NCI-H460 (cell line): ENCODE data around the gene SAXO1. TPM values are rescaled to one million over a fixed set of nuclear protein-coding genes. Genes with fewer than 3 reads are reported as not detected.

Source experiments
- DNase-seq: peaks from one replicate; pipeline ENCODE4 v3.0.0-alpha.2; 2016; ENCODE audit warnings: low read depth; ENCODE audit errors: extremely low read depth
- small RNA-seq, 2 experiments: library from RNA; depleted of rRNA; stranded (forward); fragments of <200 nt; gene quantifications; one replicate each; pipeline ENCODE3, GENCODE V24; 2014
- total RNA-seq: library from RNA; depleted of rRNA; stranded (reverse); fragments of >200 nt; shearing (Covaris generic); gene quantifications from 2 replicates; pipeline ENCODE4 v1.2.3, GENCODE V29; 2014; rRNA removed

Gene SAXO1
- total RNA-seq, 1 experiment from 2014 or later: not detected

DNA sequence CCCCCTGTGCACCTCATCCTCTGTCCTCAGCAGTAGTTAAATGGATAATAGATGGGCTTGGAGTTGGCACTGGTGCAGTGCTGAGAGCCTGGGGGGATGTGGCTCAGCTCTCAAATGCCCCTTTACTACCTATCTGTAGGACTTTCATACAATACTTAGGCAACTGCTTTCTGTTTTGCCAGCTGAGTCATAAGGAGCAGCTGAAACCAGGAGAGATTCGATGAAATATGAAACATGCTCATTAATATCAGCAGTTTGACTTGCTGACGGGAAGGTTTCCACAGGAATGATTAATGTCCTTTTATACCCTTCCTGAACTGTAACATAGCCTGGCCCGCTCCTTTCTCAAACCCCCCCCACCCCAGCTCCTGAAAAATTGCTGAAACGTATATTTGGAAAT, 142.6 kb downstream of the SAXO1 start:
- no peak for DNase-seq

GRCh38 chr9:18889550-18889949, 143.5 kb downstream of the SAXO1 start:
- DNase-seq: no peak

DNA sequence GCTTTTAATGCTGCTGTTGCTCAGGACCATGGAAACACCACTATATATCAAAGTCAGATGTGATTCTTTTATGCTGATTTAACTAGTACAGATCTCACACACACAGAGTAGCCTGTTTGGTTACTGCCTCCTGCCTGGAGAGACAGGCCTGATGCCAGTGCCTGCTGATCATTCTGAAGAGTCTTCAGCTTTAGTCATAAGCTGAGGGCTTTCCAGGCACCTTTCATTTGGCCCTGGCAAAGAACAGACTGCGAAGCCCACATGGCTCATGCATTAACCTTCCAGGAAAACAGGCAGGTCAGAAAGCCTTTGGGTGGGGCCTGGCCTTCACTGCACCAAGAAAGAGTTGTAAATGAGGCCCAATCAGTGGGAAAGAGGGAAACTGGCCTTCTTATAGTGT, 144.7 kb downstream of the SAXO1 start:
- DNase-seq: no peak

DNA sequence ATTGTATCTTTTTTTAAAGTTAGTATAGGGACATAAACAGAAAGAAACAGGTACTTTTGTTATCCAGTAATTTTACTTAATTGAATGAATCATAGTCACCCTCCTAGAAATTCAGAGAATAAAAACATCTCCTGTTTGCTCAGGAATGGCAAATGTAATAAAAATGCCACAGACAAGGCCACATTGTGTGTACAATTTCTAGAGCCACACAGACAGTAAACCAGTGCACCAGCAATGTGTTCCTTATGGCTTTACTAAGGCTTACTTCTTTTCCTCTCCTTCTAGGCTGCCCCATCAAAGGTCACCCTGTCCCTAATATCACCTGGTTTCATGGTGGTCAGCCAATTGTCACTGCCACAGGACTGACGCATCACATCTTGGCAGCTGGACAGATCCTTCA, 145.5 kb downstream of the SAXO1 start:
- DNase-seq: no peak

DNA sequence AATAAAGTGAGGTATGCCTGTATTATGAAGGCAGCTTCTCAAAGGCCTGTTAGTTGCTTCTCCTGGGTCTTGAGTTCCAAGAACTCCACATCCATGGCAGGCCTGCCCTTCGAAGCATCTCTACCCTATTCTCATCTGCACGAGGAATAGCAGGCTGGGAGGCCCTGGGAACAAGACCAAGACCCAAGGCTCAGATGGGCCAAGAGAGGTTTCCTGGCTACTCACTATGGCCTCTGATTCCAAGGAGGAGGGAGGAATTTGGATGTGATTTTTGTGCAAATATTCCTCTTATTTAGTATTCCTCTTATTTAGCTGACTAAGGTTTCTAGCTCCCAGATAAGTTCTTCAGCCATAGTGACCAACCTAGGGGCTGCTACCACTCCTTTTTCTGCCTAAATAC, 151.3 kb downstream of the SAXO1 start:
- no peak for DNase-seq

DNA sequence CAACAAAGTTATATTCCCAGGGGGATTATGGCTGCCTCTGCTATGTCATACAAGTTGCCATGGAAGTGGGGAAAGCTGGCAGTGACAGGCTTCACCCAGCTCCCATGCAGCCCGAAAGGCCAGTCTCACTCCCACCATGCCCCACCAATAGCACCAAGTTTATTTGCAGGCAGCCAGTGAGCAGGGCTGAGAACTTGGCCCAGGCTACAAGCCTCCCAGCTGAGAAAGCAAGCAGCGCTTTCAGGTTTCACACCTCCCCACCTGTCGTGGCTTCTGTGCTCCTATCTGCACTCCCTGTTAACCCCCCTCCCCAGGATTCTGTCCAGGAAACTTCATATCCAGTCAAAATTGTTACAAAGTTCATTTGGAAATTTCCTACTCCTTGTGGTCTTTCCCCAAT, 155.0 kb downstream of the SAXO1 start:
- no peak for DNase-seq

Small RNAs within 50 kb of the gene (small RNA-seq; reads per million reads assigned to genes)
- gene RNU6-264P (0 reads per million in 2 experiments), gene SCARNA8 (2.7 to 30.3 reads per million in 2 experiments)

Other genes with a start within 250 kb of the SAXO1 start
- gene RRAGA, start 16.2 kb upstream of the SAXO1 start, total RNA-seq: 22.3 and 27.8 TPM in 2 replicates
- gene HAUS6, start 69.7 kb upstream of the SAXO1 start, total RNA-seq: 17.0 and 19.4 TPM in 2 replicates
- gene PLIN2, start 94.3 kb upstream of the SAXO1 start, total RNA-seq: 15.2 and 18.1 TPM in 2 replicates
- 28.8 and 34.4 TPM in 2 replicates for gene DENND4C, start 197.5 kb upstream of the SAXO1 start, total RNA-seq